CD14-positive monocyte (primary cell): ENCODE results near the gene CTBS. TPM values are rescaled to one million over a fixed set of nuclear protein-coding genes. Genes with fewer than 3 reads are reported as not detected.

Experiments used
- DNase-seq, 3 donors: peaks; one replicate each; pipeline ENCODE4 v3.0.0-alpha.2; 2011 to 2022
- H2AFZ ChIP-seq: 2 replicates; pipeline ENCODE4 v1.6.0; 2012; ENCODE audit warnings: mild to moderate bottlenecking, low read depth, low read length, inconsistent platforms; ENCODE audit not compliant: insufficient read depth, poor library complexity, severe bottlenecking
- H3K27ac ChIP-seq, 2 donors: 1 replicate in 1 of 2; 2 replicates in 1 of 2; pipeline ENCODE4 v1.5.1; 2012 to 2013; ENCODE audit warnings: low read length in 2 of 2, control low read depth in 1 of 2, inconsistent platforms in 1 of 2, low read depth in 1 of 2, mild to moderate bottlenecking in 1 of 2
- H3K27me3 ChIP-seq, 2 donors: one replicate each; pipeline versions ENCODE4 v1.6.0 to v1.6.1; 2011 to 2013; ENCODE audit warnings: low read length in 2 of 2; ENCODE audit not compliant: control insufficient read depth in 2 of 2, insufficient read depth in 2 of 2
- H3K36me3 ChIP-seq, 2 donors: replicated peaks in 1 of 2; 1 replicate in 1 of 2; 2 replicates in 1 of 2; pipeline versions ENCODE4 v1.5.1 to v1.6.1; 2012 to 2013; ENCODE audit warnings: low read length in 2 of 2, control low read depth in 1 of 2, inconsistent platforms in 1 of 2, mild to moderate bottlenecking in 1 of 2; ENCODE audit not compliant: insufficient read depth in 2 of 2, control insufficient read depth in 1 of 2
- H3K4me1 ChIP-seq, 2 donors: 1 replicate in 1 of 2; 2 replicates in 1 of 2; pipeline versions ENCODE4 v1.5.1 to v1.6.1; 2012 to 2013; ENCODE audit warnings: low read length in 2 of 2, control low read depth in 1 of 2, inconsistent platforms in 1 of 2, mild to moderate bottlenecking in 1 of 2, moderate library complexity in 1 of 2; ENCODE audit not compliant: insufficient read depth in 2 of 2, control insufficient read depth in 1 of 2
- H3K4me2 ChIP-seq: replicated peaks from 2 replicates; pipeline ENCODE3; 2012; ENCODE audit warnings: low read length, moderate library complexity, mild to moderate bottlenecking; ENCODE audit not compliant: poor library complexity, severe bottlenecking; ENCODE audit errors: extremely low read depth
- H3K4me3 ChIP-seq, 3 experiments: fragments of 200-600 bp in 1 of 3; sonication (generic) in 1 of 3; replicated peaks in 1 of 3; 1 replicate in 2 of 3; 2 replicates in 1 of 3; pipeline ENCODE4 v1.5.1; 2011 to 2013; ENCODE audit warnings: low read length in 3 of 3, mild to moderate bottlenecking in 3 of 3, control low read depth in 2 of 3, low read depth in 2 of 3, inconsistent platforms in 1 of 3, moderate library complexity in 1 of 3
- H3K79me2 ChIP-seq: 2 replicates; pipeline ENCODE4 v1.6.0; 2012; ENCODE audit warnings: mild to moderate bottlenecking, control low read depth, inconsistent platforms, low read length, moderate library complexity; ENCODE audit not compliant: insufficient read depth
- H3K9ac ChIP-seq: 2 replicates; pipeline ENCODE4 v1.6.0; 2017; ENCODE audit warnings: low read length, mild to moderate bottlenecking; ENCODE audit not compliant: insufficient read depth, poor library complexity, severe bottlenecking
- H3K9me3 ChIP-seq, 2 donors: replicated peaks in 1 of 2; 1 replicate in 1 of 2; 2 replicates in 1 of 2; pipeline versions ENCODE4 v1.5.1 to v1.6.1; 2012 to 2013; ENCODE audit warnings: low read length in 2 of 2, control low read depth in 1 of 2; ENCODE audit not compliant: control insufficient read depth in 1 of 2, insufficient read depth in 1 of 2
- H4K20me1 ChIP-seq: 2 replicates; pipeline ENCODE4 v1.6.0; 2012; ENCODE audit warnings: mild to moderate bottlenecking, low read length, control low read depth, moderate library complexity; ENCODE audit not compliant: insufficient read depth
- H3K27ac Mint-ChIP-seq, 7 donors: one replicate each; pipeline ENCODE4 v1.8.0; 2020; ENCODE audit warnings: mild to moderate bottlenecking in 7 of 7, mixed read lengths in 7 of 7, moderate library complexity in 6 of 7, inconsistent platforms in 2 of 7
- H3K27me3 Mint-ChIP-seq, 3 donors: one replicate each; pipeline ENCODE4 v1.8.0; 2021 to 2022; ENCODE audit warnings: low read depth in 3 of 3, mild to moderate bottlenecking in 3 of 3, mixed read lengths in 3 of 3, moderate library complexity in 3 of 3, inconsistent platforms in 1 of 3
- H3K36me3 Mint-ChIP-seq, 2 donors: one replicate each; pipeline ENCODE4 v1.8.0; 2020; ENCODE audit warnings: mixed read lengths in 2 of 2, inconsistent platforms in 1 of 2, mild to moderate bottlenecking in 1 of 2
- H3K4me1 Mint-ChIP-seq: one replicate; pipeline ENCODE4 v1.8.0; 2020; ENCODE audit warnings: mild to moderate bottlenecking, mixed read lengths
- H3K4me3 Mint-ChIP-seq, 2 donors: one replicate each; pipeline ENCODE4 v1.8.0; 2020; ENCODE audit warnings: mild to moderate bottlenecking in 2 of 2, mixed read lengths in 2 of 2, moderate library complexity in 1 of 2
- H3K9me3 Mint-ChIP-seq, 7 donors: one replicate each; pipeline ENCODE4 v1.8.0; 2020 to 2022; ENCODE audit warnings: mixed read lengths in 7 of 7, mild to moderate bottlenecking in 6 of 7, moderate library complexity in 6 of 7, inconsistent platforms in 2 of 7
- WGBS: methylation state at CpG from one replicate; pipeline ENCODE4 v1.1.5; 2013; ENCODE audit warnings: missing lambda C conversion rate; ENCODE audit not compliant: insufficient coverage; 5-methylcytosine and 5-hydroxymethylcytosine counted together
- intact Hi-C, 2 donors: fragments of 100-400 bp; cut with micrococcal nuclease; formaldehyde crosslinking; loops; one replicate each; pipeline versions ENCODE4 v1.15.0 to v1.15.1; 2023
- polyA plus RNA-seq, 3 donors: library from polyadenylated mRNA; depleted of rRNA in 1 of 3; unstranded in 2 of 3; stranded (reverse) in 1 of 3; fragments of 300-500 nt in 2 of 3; fragments of >200 nt in 1 of 3; fragmentation: Illumina TruSeq in 2 of 3; gene quantifications; 1 replicate in 2 of 3; 2 replicates in 1 of 3; pipeline ENCODE4 v1.2.3, GENCODE V29; 2012 to 2021
- TF ChIP-seq, protein P1 (sequence below): fragments of 200-600 bp; IDR thresholded peaks from one replicate; pipeline ENCODE4 v1.8.0; 2022; ENCODE audit warnings: antibody characterized with exemption, mild to moderate bottlenecking

The CTBS gene
- polyA plus RNA-seq, 3 donors: 29.2 to 62.2 (median 44.8) TPM

DNA sequence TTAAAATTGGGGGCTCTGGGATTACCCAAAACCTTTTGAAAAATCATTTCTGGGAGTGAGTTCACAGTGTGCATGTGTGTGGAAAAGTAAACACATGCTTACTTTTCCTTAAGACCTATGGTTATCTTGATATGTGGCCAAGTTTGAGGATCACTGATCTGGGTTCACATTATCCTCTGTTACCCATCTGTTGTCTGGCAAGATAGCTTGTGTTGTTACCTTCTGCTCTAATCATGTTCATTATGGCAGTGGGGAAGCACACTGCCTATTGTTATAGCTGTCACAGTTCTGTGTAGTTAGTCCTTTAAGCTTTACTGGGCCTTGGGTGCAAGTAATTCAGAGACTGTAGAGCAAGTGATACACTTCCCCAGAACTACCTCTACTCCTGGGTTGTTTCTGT, 5.0 kb downstream of the CTBS start:
- Mint-ChIP-seq H3K27ac (peak overlapping the region in 1 of 7 donors; percentile 62), H3K27me3 (peaks cover 0 to 2% (median 0%) of the 10 kb centered on the region in 3 donors), H3K9me3 (peaks cover 0 to 5% (median 0%) of the 10 kb centered on the region in 7 donors), H3K4me1 (peaks cover 39% of the 10 kb centered on the region), H3K4me3 (no peak overlapping the region), H3K36me3 (peaks cover 50 to 62% of the 10 kb centered on the region in 2 donors)
- H3K9me3 ChIP-seq: no peaks in the 10 kb centered on the region
- H3K4me3 ChIP-seq: no peak overlapping the region
- intact Hi-C loops: no loop called here
- DNase-seq: no peak
- no peaks in the 10 kb centered on the region for H3K27me3 ChIP-seq
- H3K9ac ChIP-seq: no peak overlapping the region
- H4K20me1 ChIP-seq: peaks cover 38% of the 10 kb centered on the region
- TF ChIP-seq, protein P1, sequence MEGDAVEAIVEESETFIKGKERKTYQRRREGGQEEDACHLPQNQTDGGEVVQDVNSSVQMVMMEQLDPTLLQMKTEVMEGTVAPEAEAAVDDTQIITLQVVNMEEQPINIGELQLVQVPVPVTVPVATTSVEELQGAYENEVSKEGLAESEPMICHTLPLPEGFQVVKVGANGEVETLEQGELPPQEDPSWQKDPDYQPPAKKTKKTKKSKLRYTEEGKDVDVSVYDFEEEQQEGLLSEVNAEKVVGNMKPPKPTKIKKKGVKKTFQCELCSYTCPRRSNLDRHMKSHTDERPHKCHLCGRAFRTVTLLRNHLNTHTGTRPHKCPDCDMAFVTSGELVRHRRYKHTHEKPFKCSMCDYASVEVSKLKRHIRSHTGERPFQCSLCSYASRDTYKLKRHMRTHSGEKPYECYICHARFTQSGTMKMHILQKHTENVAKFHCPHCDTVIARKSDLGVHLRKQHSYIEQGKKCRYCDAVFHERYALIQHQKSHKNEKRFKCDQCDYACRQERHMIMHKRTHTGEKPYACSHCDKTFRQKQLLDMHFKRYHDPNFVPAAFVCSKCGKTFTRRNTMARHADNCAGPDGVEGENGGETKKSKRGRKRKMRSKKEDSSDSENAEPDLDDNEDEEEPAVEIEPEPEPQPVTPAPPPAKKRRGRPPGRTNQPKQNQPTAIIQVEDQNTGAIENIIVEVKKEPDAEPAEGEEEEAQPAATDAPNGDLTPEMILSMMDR: no peak
- H3K27ac ChIP-seq: no peak overlapping the region
- H3K4me1 ChIP-seq: peaks cover 18 to 35% of the 10 kb centered on the region in 2 donors
- peaks cover 56 to 60% of the 10 kb centered on the region in 2 donors for H3K36me3 ChIP-seq
- no peak overlapping the region for H3K4me2 ChIP-seq
- no peak overlapping the region for H2AFZ ChIP-seq
- peaks cover 83% of the 10 kb centered on the region for H3K79me2 ChIP-seq

DNA sequence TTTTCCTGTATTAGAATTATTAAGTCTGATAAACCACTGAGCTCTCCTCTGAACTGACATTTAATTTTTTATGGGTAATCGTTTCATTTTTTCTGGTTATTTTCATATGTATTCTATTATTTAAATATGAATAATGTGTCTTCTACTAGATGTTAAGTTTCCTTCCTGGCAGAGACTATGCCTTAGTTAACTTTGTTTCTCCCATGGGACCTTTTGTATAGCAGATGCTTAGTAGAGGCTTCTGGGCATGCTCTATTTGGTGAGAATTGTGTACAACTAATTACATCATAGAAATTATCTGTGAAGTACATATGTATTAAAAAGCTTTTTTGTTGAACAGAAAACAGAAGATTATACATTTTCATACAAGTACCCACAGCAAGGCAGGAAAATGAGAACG, 23.4 kb downstream of the CTBS start:
- H3K36me3 ChIP-seq: peaks cover 32 to 70% of the 10 kb centered on the region in 2 donors
- H3K9ac ChIP-seq: no peak overlapping the region
- no peak overlapping the region for H3K27ac Mint-ChIP-seq
- H3K27ac ChIP-seq: no peak overlapping the region
- no peak overlapping the region for H3K4me3 Mint-ChIP-seq
- no peaks in the 10 kb centered on the region for H3K27me3 Mint-ChIP-seq
- intact Hi-C loops: no loop called here
- TF ChIP-seq, protein P1: no peak
- no peaks in the 10 kb centered on the region for H3K4me1 Mint-ChIP-seq
- H3K9me3 Mint-ChIP-seq: no peaks in the 10 kb centered on the region
- no peaks in the 10 kb centered on the region for H3K79me2 ChIP-seq
- no peak overlapping the region for H2AFZ ChIP-seq
- no peaks in the 10 kb centered on the region for H3K27me3 ChIP-seq
- H4K20me1 ChIP-seq: peaks cover 13% of the 10 kb centered on the region
- H3K9me3 ChIP-seq: no peaks in the 10 kb centered on the region
- H3K4me3 ChIP-seq: no peak overlapping the region
- no peak overlapping the region for H3K4me2 ChIP-seq
- peaks cover 30 to 35% of the 10 kb centered on the region in 2 donors for H3K36me3 Mint-ChIP-seq
- no peaks in the 10 kb centered on the region for H3K4me1 ChIP-seq
- WGBS: no CpG with 5 or more reads among the region's 2 CpGs
- DNase-seq: no peak
